Measurements from ENCODE around the gene TNIP2.

TNIP2 gene

GRCh38 chr4:2697995-2698414, 58.1 kb downstream of the TNIP2 start:
- H3K4me2 ChIP-seq (ENCODE audit: low read depth, low read length) = no peak overlapping the region
- no peaks in the 10 kb centered on the region for H3K9me3 ChIP-seq (replicated peaks; ENCODE audit: insufficient read depth, low read length)
- H3K9ac ChIP-seq (ENCODE audit: low read length) = no peak overlapping the region
- peaks cover 3% of the 10 kb centered on the region; the same call in 1 of the 2 replicates for H4K20me1 ChIP-seq (ENCODE audit: insufficient read depth, low read length)
- H2AFZ ChIP-seq (ENCODE audit: low read length) = no peak overlapping the region
- peaks cover 13% of the 10 kb centered on the region for H3K79me2 ChIP-seq (ENCODE audit: low read length)
- H3K4me1 ChIP-seq (ENCODE audit: low read length) = peaks cover 17% of the 10 kb centered on the region
- no peak for DNase-seq
- H3K27me3 ChIP-seq (replicated peaks; ENCODE audit: insufficient read depth, low read length) = no peaks in the 10 kb centered on the region
- TF ChIP-seq, protein P1, sequence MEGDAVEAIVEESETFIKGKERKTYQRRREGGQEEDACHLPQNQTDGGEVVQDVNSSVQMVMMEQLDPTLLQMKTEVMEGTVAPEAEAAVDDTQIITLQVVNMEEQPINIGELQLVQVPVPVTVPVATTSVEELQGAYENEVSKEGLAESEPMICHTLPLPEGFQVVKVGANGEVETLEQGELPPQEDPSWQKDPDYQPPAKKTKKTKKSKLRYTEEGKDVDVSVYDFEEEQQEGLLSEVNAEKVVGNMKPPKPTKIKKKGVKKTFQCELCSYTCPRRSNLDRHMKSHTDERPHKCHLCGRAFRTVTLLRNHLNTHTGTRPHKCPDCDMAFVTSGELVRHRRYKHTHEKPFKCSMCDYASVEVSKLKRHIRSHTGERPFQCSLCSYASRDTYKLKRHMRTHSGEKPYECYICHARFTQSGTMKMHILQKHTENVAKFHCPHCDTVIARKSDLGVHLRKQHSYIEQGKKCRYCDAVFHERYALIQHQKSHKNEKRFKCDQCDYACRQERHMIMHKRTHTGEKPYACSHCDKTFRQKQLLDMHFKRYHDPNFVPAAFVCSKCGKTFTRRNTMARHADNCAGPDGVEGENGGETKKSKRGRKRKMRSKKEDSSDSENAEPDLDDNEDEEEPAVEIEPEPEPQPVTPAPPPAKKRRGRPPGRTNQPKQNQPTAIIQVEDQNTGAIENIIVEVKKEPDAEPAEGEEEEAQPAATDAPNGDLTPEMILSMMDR (IDR thresholded peaks at IDR 0.05; ENCODE audit: low read length) = no peak
- TF ChIP-seq EZH2phosphoT487 (IDR thresholded peaks at IDR 0.05; ENCODE audit: low read length) = no peak
- H3K4me3 ChIP-seq (ENCODE audit: low read length) = no peak overlapping the region
- no peak overlapping the region for H3K27ac ChIP-seq (ENCODE audit: low read length)
- H3K36me3 ChIP-seq (replicated peaks; ENCODE audit: insufficient read depth, low read length) = 0 out of 2 replicates have a peak, but pooled peaks cover 3% of the 10 kb centered on the region
- no peaks in the 10 kb centered on the region for H3K9me2 ChIP-seq (replicated peaks; ENCODE audit: insufficient read depth, low read length)
- H3F3A ChIP-seq (ENCODE audit: insufficient read depth, low read length) = peaks cover 12% of the 10 kb centered on the region

DNA sequence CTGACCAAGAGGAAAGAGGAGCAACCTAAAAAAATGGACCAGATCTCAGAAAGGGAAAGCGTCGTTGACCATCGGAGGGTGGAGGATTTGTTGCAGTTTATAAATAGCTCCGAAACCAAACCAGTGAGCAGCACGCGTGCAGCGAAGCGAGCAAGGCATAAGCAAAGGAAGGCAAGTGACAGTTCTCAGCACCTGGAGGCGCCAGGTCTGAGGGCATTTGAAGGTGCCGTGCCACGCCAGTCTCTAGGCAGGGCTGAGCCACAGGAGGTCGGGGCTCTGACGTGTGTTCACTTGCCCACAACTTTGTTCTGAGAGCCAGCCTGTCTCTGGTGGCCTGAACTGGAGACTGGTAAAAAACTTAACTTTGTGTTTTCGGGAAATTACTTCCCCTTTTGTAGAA, 59.7 kb downstream of the TNIP2 start:
- H3K9me2 ChIP-seq (replicated peaks; ENCODE audit: insufficient read depth, low read length) = no peaks in the 10 kb centered on the region
- no peaks in the 10 kb centered on the region for H3K9me3 ChIP-seq (replicated peaks; ENCODE audit: insufficient read depth, low read length)
- H2AFZ ChIP-seq (ENCODE audit: low read length) = no peak overlapping the region
- TF ChIP-seq EZH2 (optimal IDR thresholded peaks at IDR 0.05; ENCODE audit: low read depth, low read length) (no peak), EZH2phosphoT487 (IDR thresholded peaks at IDR 0.05; ENCODE audit: low read length) (no peak)
- TF ChIP-seq, protein P1 (IDR thresholded peaks at IDR 0.05; ENCODE audit: low read length) = peak; percentile 36
- peaks cover 13% of the 10 kb centered on the region for H3K79me2 ChIP-seq (ENCODE audit: low read length)
- peak; percentile 96 for DNase-seq
- H3K4me1 ChIP-seq (ENCODE audit: low read length) = peaks cover 17% of the 10 kb centered on the region
- H4K20me1 ChIP-seq (ENCODE audit: insufficient read depth, low read length) = peaks cover 3% of the 10 kb centered on the region; the same call in 1 of the 2 replicates
- H3K4me3 ChIP-seq (ENCODE audit: low read length) = no peak overlapping the region
- H3F3A ChIP-seq (ENCODE audit: insufficient read depth, low read length) = peaks cover 12% of the 10 kb centered on the region
- no peaks in the 10 kb centered on the region for H3K27me3 ChIP-seq (replicated peaks; ENCODE audit: insufficient read depth, low read length)
- H3K9ac ChIP-seq (ENCODE audit: low read length) = peak overlapping the region; percentile 37; the same call in 1 of the 2 replicates
- H3K27ac ChIP-seq (ENCODE audit: low read length) = peak overlapping the region; percentile 80
- H3K36me3 ChIP-seq (replicated peaks; ENCODE audit: insufficient read depth, low read length) = 0 out of 2 replicates have a peak, but pooled peaks cover 3% of the 10 kb centered on the region
- H3K4me2 ChIP-seq (ENCODE audit: low read depth, low read length) = peak overlapping the region; percentile 72

DNA sequence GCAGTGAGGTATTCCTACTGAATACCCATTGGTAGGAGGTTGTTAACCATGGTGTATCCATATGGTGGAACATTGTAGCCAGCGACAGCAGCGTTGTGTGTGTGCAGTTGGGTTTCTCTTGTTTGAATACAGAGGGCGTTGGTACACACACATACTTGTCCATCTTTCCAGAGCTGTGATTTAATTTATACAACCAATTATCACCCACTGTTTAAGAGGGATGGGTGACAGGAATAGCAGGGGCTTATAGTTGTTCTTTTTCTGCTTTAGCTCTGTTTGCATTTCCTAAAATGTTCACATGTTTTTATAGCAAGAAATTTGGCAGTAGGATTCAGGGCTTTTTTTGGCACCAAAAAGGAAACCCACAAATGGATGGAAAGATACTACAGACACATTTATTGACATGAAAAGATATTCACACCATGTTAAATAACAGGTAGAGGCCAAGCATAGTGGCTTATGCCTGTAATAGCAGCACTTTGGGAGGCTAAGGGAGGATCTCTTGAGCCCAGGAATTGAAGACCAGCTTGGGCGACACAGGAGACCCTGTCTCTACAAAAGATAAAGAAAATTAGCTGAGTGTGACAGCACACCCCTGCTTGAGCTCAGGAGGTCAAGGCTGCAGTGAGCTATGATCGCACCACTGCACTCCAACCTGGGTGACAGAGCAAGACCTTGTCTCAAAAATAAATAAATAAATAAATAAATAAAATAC, 60.6 kb downstream of the TNIP2 start:
- Histone ChIP-seq H3K4me1 (ENCODE audit: low read length) (peaks cover 17% of the 10 kb centered on the region), H3K36me3 (replicated peaks; ENCODE audit: insufficient read depth, low read length) (0 out of 2 replicates have a peak, but pooled peaks cover 3% of the 10 kb centered on the region), H3K4me2 (ENCODE audit: low read depth, low read length) (no peak overlapping the region), H3K9ac (ENCODE audit: low read length) (no peak overlapping the region), H3K4me3 (ENCODE audit: low read length) (no peak overlapping the region), H2AFZ (ENCODE audit: low read length) (no peak overlapping the region), H3K9me3 (replicated peaks; ENCODE audit: insufficient read depth, low read length) (no peaks in the 10 kb centered on the region), H3K27ac (ENCODE audit: low read length) (no peak overlapping the region), H3K79me2 (ENCODE audit: low read length) (peaks cover 13% of the 10 kb centered on the region), H4K20me1 (ENCODE audit: insufficient read depth, low read length) (peaks cover 3% of the 10 kb centered on the region; the same call in 1 of the 2 replicates), H3F3A (ENCODE audit: insufficient read depth, low read length) (peaks cover 12% of the 10 kb centered on the region), H3K9me2 (replicated peaks; ENCODE audit: insufficient read depth, low read length) (no peaks in the 10 kb centered on the region), H3K27me3 (replicated peaks; ENCODE audit: insufficient read depth, low read length) (no peaks in the 10 kb centered on the region)
- no peak for DNase-seq
- TF ChIP-seq EZH2 (optimal IDR thresholded peaks at IDR 0.05; ENCODE audit: low read depth, low read length) (no peak), EZH2phosphoT487 (IDR thresholded peaks at IDR 0.05; ENCODE audit: low read length) (no peak)
- TF ChIP-seq, protein P1 (IDR thresholded peaks at IDR 0.05; ENCODE audit: low read length) = no peak

Measured in MM.1S (cell line).